NT2/D1 (cell line): ENCODE measurements around the gene FBXW11.

Source experiments
- SUZ12 ChIP-seq: IDR thresholded peaks from 2 replicates; pipeline ENCODE4 v1.6.1; 2011; ENCODE audit not compliant: insufficient read length, insufficient read depth; ENCODE audit errors: extremely low read depth
- YY1 ChIP-seq: IDR thresholded peaks from 2 replicates; pipeline ENCODE4 v1.6.1; 2011; ENCODE audit not compliant: insufficient read length, insufficient read depth
- ZNF274 ChIP-seq: IDR thresholded peaks from 2 replicates; pipeline ENCODE4 v1.6.1; 2011; ENCODE audit warnings: mild to moderate bottlenecking, low read depth, low read length

DNA sequence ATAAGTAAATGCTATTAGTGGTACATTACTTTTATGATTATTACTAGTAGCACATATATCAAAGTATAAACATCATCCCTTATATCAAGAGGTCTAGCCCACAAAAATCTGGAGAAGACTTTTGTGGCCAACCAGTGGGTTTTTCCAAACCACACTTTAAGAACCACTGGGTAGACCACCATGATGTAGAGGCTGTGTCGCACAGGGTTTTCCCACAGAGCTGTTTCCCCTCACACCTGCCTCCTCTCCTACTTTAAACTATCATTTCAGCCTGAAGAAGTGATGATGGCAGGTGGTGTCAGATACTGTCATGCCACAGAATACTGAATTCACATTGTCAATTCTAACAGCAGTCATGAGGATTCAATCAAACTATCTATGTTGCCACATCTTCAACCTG, 109.2 kb downstream of the FBXW11 start:
- TF ChIP-seq ZNF274 (no peak), YY1 (no peak), SUZ12 (no peak)
